BLaER1 treated with 17β-estradiol and CSF1 and Interleukin-3, amounts not matched to agents 10 nM and 100 nM (cell line): ENCODE measurements around the gene ACOT6.
"Not testable (repeated sequence)": the region's sequence is repeated elsewhere in the genome, so short reads cannot be mapped to it uniquely, and the experiment has no call there.

Experiments
- H3K27ac ChIP-seq, 11 experiments: shearing (Covaris generic); formaldehyde crosslinking; 2 replicates each; pipeline ENCODE4 v1.8.1; 2022
- H3K27me3 ChIP-seq, 11 experiments: shearing (Covaris generic); formaldehyde crosslinking; 2 replicates each; pipeline ENCODE4 v1.8.1; 2022
- H3K36me3 ChIP-seq, 11 experiments: shearing (Covaris generic); formaldehyde crosslinking; 2 replicates each; pipeline ENCODE4 v1.8.1; 2022
- H3K4me1 ChIP-seq, 10 experiments: shearing (Covaris generic); formaldehyde crosslinking; 2 replicates each; pipeline ENCODE4 v1.8.1; 2022
- H3K4me2 ChIP-seq, 11 experiments: shearing (Covaris generic); formaldehyde crosslinking; 2 replicates each; pipeline ENCODE4 v1.8.1; 2022
- H3K4me3 ChIP-seq, 10 experiments: shearing (Covaris generic); formaldehyde crosslinking; 2 replicates each; pipeline ENCODE4 v1.8.1; 2022
- H3K9ac ChIP-seq, 11 experiments: shearing (Covaris generic); formaldehyde crosslinking; 2 replicates each; pipeline ENCODE4 v1.8.1; 2022
- H3K9me3 ChIP-seq, 11 experiments: shearing (Covaris generic); formaldehyde crosslinking; replicated peaks in 1 of 11; 2 replicates each; pipeline ENCODE4 v1.8.1; 2022
- H4K20me1 ChIP-seq, 11 experiments: shearing (Covaris generic); formaldehyde crosslinking; 2 replicates each; pipeline ENCODE4 v1.8.1; 2022
- Cebpa-rat ChIP-seq, 11 experiments: shearing (Covaris generic); IDR thresholded peaks; 2 replicates each; pipeline ENCODE4 v1.8.1; 2022

The ACOT6 gene, protein sequence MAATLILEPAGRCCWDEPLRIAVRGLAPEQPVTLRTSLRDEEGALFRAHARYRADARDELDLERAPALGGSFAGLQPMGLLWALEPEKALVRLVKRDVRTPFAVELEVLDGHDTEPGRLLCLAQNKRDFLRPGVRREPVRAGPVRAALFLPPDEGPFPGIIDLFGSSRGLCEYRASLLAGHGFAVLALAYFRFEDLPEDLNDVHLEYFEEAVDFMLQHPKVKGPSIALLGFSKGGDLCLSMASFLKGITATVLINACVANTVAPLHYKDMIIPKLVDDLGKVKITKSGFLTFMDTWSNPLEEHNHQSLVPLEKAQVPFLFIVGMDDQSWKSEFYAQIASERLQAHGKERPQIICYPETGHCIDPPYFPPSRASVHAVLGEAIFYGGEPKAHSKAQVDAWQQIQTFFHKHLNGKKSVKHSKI

DNA sequence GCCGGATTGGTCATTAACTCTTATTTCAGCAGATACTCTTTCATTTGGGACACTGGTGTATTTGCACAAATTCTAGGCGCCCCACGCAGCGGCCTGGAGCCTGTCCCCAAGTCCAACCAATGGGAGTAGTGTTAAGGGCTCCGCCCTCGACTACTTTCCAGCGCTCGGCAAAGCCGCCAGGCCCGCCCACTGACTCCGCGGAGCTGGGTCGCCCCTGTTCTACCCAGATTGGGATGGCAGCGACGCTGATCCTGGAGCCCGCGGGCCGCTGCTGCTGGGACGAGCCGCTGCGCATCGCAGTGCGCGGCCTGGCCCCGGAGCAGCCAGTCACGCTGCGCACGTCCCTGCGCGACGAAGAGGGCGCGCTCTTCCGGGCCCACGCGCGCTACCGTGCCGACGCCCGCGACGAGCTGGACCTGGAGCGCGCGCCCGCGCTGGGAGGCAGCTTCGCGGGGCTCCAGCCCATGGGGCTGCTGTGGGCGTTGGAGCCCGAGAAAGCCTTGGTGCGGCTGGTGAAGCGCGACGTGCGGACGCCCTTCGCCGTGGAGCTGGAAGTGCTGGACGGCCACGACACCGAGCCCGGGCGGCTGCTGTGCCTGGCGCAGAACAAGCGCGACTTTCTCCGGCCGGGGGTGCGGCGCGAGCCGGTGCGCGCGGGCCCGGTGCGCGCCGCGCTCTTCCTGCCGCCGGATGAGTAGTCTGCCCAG lies at the start of gene ACOT6:
TSS of gene ACOT6 (plus strand) at position 179 of the 707 bp plus-strand sequence. CDS start at position 234, 55 bp downstream.
- Histone ChIP-seq H3K9ac (peak within 1 kb of the TSS; percentile 41 to 76 (median 65); a peak in 20 of 22 replicates), H3K27ac (peak within 1 kb of the TSS in 4 of 11 experiments; percentile 2 to 40 (median 12); a peak in 3 of 22 replicates)
- no peak for TF ChIP-seq Cebpa-rat (IDR thresholded peaks at IDR 0.05)

DNA sequence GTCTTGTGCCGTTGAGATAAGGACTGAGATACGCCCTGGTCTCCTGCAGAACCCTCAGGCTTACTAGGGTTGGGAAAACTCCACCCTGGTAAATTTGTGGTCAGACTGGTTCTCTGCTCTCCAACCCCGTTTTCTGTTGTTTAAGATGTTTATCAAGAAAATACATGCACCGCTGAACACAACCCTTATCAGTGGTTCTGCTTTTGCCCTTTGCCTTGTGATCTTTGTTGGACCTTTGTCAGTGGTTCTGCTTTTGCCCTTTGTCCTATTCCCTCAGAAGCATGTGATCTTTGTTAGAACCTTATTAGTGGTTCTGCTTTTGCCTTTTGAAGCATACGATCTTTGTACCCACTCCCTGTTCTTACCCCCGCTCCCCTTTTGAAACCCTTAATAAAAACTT lies 49.6 kb upstream of the ACOT6 start:
- not testable (repeated sequence) for H3K36me3 ChIP-seq, H3K4me1 ChIP-seq, H4K20me1 ChIP-seq, H3K9ac ChIP-seq, H3K27ac ChIP-seq, H3K4me3 ChIP-seq, H3K4me2 ChIP-seq, H3K27me3 ChIP-seq
- peaks cover 23 to 39% (median 31%) of the 10 kb centered on the region in 11 experiments for H3K9me3 ChIP-seq

More for the DNA sequence above, at the start of gene ACOT6:
- H3K4me2 ChIP-seq, result peak within 1 kb of the TSS; percentile 71 to 94 (median 84)
- no peaks in the 10 kb centered on the region for H4K20me1 ChIP-seq
- peaks cover 27 to 41% (median 36%) of the 10 kb centered on the region in 11 experiments for H3K27me3 ChIP-seq
- H3K36me3 ChIP-seq, result no peaks in the 10 kb centered on the region
- peaks cover 0 to 18% (median 6%) of the 10 kb centered on the region in 10 experiments; a peak in 10 of 20 replicates for H3K4me1 ChIP-seq
- peak within 1 kb of the TSS; percentile 57 to 77 (median 66) for H3K4me3 ChIP-seq
- peaks cover 0 to 9% (median 6%) of the 10 kb centered on the region in 11 experiments; a peak in 10 of 22 replicates for H3K9me3 ChIP-seq

DNA sequence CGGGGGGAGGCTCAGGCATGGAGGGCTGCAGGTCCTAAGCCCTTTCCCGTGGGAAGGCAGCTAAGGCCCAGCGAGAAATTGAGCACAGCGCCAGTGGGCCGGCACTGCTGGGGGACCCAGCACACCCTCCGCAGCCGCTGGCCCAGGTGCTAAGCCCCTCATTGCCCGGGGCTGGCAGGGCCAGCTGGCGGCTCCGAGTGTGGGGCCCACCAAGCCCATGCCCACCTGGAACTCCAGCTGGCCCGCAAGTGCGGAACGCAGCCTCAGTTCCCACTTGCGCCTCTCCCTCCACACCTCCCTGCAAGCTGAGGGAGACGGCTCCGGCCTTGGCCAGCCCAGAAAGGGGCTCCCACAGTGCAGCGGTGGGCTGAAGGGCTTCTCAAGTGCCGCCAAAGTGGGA lies 45.9 kb upstream of the ACOT6 start:
- Histone ChIP-seq H3K4me1 (peaks cover 0 to 21% (median 9%) of the 10 kb centered on the region in 10 experiments; a peak in 15 of 20 replicates), H3K27me3 (peaks cover 24 to 36% (median 33%) of the 10 kb centered on the region in 11 experiments), H3K9me3 (peaks cover 21 to 40% (median 30%) of the 10 kb centered on the region in 11 experiments)
- H3K27ac ChIP-seq, H3K4me2 ChIP-seq, H3K4me3 ChIP-seq, H4K20me1 ChIP-seq, H3K9ac ChIP-seq, H3K36me3 ChIP-seq: not testable (repeated sequence)

DNA sequence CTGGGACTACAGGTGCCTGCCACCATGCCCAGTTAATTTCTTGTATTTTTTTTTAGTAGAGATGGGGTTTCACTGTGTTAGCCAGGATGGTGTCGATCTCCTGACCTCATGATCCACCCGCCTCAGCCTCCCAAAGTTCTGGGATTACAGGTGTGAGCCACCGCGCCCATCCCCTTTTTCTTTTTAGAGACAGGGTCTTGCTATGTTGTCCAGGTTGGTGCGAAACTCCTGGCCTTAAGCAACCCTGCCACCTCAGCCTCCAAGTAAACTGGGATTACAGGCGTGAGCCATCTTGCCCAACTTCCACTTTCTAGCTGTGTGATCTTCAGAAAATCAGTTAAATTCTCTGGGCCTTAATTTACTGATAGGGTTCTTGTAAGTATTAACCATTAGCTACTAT lies 45.4 kb upstream of the ACOT6 start:
- not testable (repeated sequence) for H3K27ac ChIP-seq, H3K4me3 ChIP-seq, H3K9ac ChIP-seq, H3K4me2 ChIP-seq, H3K36me3 ChIP-seq, H4K20me1 ChIP-seq
- peaks cover 16 to 35% (median 25%) of the 10 kb centered on the region in 11 experiments for H3K9me3 ChIP-seq
- peaks cover 24 to 36% (median 33%) of the 10 kb centered on the region in 11 experiments for H3K27me3 ChIP-seq
- peaks cover 0 to 21% (median 9%) of the 10 kb centered on the region in 10 experiments; a peak in 15 of 20 replicates for H3K4me1 ChIP-seq

DNA sequence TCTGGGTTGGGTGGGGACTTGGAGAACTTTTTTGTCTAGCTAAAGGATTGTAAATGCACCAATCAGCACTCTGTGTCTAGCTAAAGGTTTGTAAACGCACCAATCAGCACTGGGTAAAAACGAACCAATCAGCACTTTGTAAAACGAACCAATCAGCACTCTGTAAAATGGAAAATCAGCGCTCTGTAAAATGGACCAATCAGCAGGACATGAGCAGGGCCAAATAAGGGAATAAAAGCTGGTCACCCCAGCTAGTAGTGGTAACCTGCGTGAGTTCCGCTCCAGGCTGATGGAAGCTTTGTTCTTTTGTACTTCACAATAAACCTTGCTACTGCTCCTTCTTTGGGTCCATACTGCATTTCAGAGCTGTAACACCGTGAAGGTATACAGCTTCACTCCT lies 45.0 kb upstream of the ACOT6 start:
- H3K36me3 ChIP-seq, result no peaks in the 10 kb centered on the region
- peaks cover 0 to 21% (median 9%) of the 10 kb centered on the region in 10 experiments; a peak in 15 of 20 replicates for H3K4me1 ChIP-seq
- no peak for TF ChIP-seq Cebpa-rat (IDR thresholded peaks at IDR 0.05)
- H3K9me3 ChIP-seq, result peaks cover 12 to 30% (median 21%) of the 10 kb centered on the region in 11 experiments
- H4K20me1 ChIP-seq, result no peaks in the 10 kb centered on the region
- H3K27me3 ChIP-seq, result peaks cover 24 to 36% (median 33%) of the 10 kb centered on the region in 11 experiments
- H3K4me3 ChIP-seq, result no peak overlapping the region
- no peak overlapping the region for H3K9ac ChIP-seq
- H3K4me2 ChIP-seq, result 0 out of 22 replicates have a peak overlapping the region, but pooled peaks of 1 of the 11 experiments have one; percentile 81
- H3K27ac ChIP-seq, result no peak overlapping the region

DNA sequence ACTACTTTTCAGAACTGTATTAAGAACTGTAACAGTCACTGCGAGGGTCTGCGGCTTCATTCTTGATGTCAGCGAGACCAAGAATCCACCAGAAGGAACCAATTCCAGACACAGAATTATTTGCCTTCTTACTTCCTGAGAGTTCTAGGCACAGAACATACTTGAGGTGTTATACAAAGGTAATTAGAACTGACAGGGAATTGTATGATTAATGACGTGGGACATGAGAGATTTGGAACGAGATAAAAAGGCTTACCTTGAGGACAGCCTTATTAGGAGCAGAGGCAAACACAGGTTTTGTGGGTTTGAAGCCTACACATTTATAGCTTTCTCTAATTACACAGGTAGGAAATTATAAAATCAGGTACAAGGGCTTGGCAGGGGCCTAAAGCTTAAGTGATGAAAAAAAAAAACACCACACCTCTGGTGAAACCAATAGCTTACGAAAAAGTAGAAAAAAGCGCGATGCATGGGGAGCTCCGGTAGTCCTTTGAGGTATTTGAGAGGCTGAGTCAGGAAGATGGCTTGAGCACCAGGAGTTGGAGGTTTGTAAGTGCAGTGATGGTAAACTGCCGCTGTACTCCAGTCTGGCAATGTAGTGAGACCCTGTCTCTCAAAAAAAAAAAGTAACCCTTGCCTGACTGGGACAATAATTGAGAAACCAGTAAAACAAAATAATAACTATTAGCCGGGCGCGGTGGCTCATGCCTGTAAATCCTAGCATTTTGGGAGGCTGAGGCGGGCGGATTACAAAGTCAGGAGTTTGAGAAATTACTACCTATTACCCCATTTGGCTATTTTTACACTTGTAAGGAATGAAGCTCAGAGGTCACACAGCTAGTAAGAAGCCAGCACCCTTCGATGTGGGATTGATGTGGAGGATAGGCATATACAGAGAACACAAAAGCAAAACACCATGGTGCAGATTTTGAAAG lies 44.1 kb upstream of the ACOT6 start:
- Histone ChIP-seq H4K20me1 (no peaks in the 10 kb centered on the region), H3K4me2 (peak overlapping the region; percentile 56 to 81 (median 69); a peak in 21 of 22 replicates), H3K4me1 (peaks cover 0 to 21% (median 9%) of the 10 kb centered on the region in 10 experiments; a peak in 15 of 20 replicates), H3K9me3 (peaks cover 3 to 22% (median 12%) of the 10 kb centered on the region in 11 experiments; a peak in 21 of 22 replicates), H3K36me3 (no peaks in the 10 kb centered on the region), H3K27me3 (peaks cover 24 to 36% (median 33%) of the 10 kb centered on the region in 11 experiments), H3K4me3 (peak overlapping the region in 9 of 10 experiments; percentile 49 to 68 (median 58); a peak in 16 of 20 replicates), H3K27ac (peak overlapping the region in 9 of 11 experiments; percentile 67 to 80 (median 77); a peak in 14 of 22 replicates), H3K9ac (peak overlapping the region; percentile 68 to 81 (median 79); a peak in 19 of 22 replicates)
- no peak for TF ChIP-seq Cebpa-rat (IDR thresholded peaks at IDR 0.05)

DNA sequence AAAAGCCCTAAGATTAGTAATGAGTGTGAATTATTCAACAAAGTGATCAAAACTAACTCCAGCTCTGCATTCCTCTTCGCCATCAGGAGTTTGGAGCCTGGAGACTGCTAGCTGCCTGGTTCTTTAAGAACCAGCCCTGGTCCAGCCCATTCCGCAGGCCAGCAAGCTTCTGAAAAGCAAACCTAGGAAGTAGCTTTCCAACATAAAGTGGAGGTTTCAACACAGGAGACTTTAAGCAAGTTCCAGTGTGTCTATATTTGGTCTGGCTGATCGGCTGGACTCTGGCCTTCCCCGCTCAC lies 43.5 kb upstream of the ACOT6 start:
- Histone ChIP-seq H3K4me1 (peaks cover 0 to 21% (median 9%) of the 10 kb centered on the region in 10 experiments; a peak in 15 of 20 replicates), H3K27ac (peak overlapping the region; percentile 67 to 80 (median 76); a peak in 21 of 22 replicates), H3K4me2 (peak overlapping the region; percentile 56 to 81 (median 69)), H3K9me3 (peaks cover 0 to 16% (median 7%) of the 10 kb centered on the region in 11 experiments; a peak in 15 of 22 replicates), H3K9ac (peak overlapping the region; percentile 68 to 81 (median 79)), H3K4me3 (peak overlapping the region; percentile 49 to 68 (median 58)), H3K27me3 (peaks cover 24 to 36% (median 33%) of the 10 kb centered on the region in 11 experiments)
- H3K36me3 ChIP-seq, H4K20me1 ChIP-seq: not testable (repeated sequence)

DNA sequence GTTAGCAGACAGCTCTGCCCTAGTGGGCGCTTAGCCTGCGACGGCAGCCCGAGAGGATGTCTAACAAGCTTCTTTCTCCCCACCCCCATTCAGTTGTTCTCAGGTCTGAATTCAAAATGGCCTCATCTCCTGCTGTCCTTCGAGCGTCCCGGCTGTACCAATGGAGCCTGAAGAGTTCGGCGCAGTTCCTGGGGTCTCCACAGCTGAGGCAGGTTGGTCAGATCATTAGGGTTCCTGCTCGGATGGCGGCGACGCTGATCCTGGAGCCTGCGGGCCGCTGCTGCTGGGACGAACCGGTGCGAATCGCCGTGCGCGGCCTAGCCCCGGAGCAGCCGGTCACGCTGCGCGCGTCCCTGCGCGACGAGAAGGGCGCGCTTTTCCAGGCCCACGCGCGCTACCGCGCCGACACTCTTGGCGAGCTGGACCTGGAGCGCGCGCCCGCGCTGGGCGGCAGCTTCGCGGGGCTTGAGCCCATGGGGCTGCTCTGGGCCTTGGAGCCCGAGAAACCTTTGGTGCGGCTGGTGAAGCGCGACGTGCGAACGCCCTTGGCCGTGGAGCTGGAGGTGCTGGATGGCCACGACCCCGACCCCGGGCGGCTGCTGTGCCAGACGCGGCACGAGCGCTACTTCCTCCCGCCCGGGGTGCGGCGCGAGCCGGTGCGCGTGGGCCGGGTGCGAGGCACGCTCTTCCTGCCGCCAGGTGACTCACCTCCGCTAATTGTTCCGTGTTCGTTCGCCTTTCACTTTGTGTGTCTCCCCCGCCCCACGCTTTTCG lies 42.9 kb upstream of the ACOT6 start, which contains the start of gene ACOT2:
TSS of gene ACOT2 (plus strand) at position 29 of the 774 bp plus-strand sequence. CDS start at position 57, 28 bp downstream.
- Histone ChIP-seq H3K9ac (peak within 1 kb of the TSS; percentile 68 to 81 (median 79)), H3K27ac (peak within 1 kb of the TSS; percentile 67 to 80 (median 76)), H3K4me3 (peak within 1 kb of the TSS; percentile 49 to 68 (median 58)), H3K27me3 (peaks cover 24 to 36% (median 33%) of the 10 kb centered on the region in 11 experiments), H3K4me2 (peak within 1 kb of the TSS; percentile 56 to 81 (median 69)), H3K9me3 (peaks cover 0 to 14% (median 7%) of the 10 kb centered on the region in 11 experiments; a peak in 9 of 22 replicates), H3K4me1 (peaks cover 0 to 21% (median 9%) of the 10 kb centered on the region in 10 experiments; a peak in 15 of 20 replicates)
- not testable (repeated sequence) for H4K20me1 ChIP-seq, H3K36me3 ChIP-seq

DNA sequence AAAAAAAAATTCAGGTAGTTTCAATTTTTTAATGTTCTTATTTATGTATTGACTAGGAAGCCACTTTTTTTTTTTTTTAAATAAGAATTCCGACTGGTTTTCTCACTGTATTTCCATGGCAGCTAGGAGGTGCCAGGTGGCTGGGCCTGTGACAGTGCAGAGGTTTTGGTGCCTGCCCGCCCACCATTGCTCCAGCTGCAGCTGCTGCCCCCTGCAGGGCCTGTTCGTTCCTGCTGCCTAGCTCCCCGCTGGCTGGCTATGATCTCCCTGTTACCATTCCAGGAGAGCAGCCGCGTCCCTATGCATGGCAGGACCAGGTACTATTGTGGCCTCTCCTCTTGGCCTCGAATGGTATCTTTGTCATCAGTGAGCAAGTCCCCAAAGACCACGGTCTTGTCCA lies 41.4 kb upstream of the ACOT6 start:
- Histone ChIP-seq H3K4me1 (peaks cover 0 to 21% (median 9%) of the 10 kb centered on the region in 10 experiments; a peak in 15 of 20 replicates), H3K27me3 (peaks cover 24 to 36% (median 33%) of the 10 kb centered on the region in 11 experiments), H3K9me3 (peaks cover 0 to 14% (median 7%) of the 10 kb centered on the region in 11 experiments; a peak in 9 of 22 replicates)
- not testable (repeated sequence) for H3K4me3 ChIP-seq, H3K4me2 ChIP-seq, H3K27ac ChIP-seq, H4K20me1 ChIP-seq, H3K36me3 ChIP-seq, H3K9ac ChIP-seq

DNA sequence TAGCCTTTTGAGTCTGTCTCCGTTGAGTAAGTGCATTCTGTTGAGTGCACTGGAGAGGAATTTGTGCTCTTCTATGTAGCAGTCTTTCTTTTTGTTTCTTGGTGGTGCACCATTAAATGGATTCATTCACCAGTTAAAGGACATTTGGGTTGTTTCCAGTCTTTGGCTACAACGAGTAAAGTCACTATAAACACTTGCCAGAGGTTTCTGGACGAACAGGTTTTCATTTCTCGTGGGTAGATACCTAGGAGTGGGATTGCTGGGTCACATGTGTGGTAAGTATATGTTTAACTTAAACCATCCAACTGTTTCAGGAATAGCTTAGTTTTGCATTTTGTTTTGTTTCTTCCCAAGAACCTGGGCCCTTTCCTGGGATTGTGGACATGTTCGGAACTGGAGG lies 39.3 kb upstream of the ACOT6 start:
- not testable (repeated sequence) for H3K9me3 ChIP-seq, H3K27ac ChIP-seq, H4K20me1 ChIP-seq, H3K36me3 ChIP-seq, H3K4me2 ChIP-seq, H3K4me3 ChIP-seq, H3K9ac ChIP-seq
- peaks cover 24 to 27% (median 26%) of the 10 kb centered on the region in 11 experiments for H3K27me3 ChIP-seq
- H3K4me1 ChIP-seq, result peaks cover 0 to 21% (median 9%) of the 10 kb centered on the region in 10 experiments; a peak in 15 of 20 replicates

DNA sequence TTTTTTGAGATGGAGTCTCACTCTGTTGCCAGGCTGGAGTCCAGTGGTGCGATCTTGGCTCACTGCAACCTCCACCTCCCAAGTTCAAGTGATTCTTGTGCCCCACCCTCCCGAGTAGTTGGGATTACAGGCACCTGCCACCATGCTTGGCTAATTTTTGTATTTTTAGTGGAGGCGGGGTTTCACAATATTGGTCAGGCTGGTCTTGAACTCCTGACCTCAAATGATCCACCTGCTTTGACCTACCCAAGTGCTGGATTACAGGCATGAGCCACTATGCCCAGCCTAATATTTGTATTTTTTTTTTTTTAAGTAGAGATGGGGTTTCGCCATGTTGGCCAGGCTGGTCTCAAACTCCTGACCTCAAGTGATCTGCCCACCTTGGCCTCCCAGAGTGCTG lies 38.6 kb upstream of the ACOT6 start:
- H3K36me3 ChIP-seq, H4K20me1 ChIP-seq, H3K9ac ChIP-seq, H3K27ac ChIP-seq, H3K4me3 ChIP-seq, H3K4me2 ChIP-seq, H3K9me3 ChIP-seq: not testable (repeated sequence)
- H3K4me1 ChIP-seq, result peaks cover 0 to 16% (median 6%) of the 10 kb centered on the region in 10 experiments; a peak in 9 of 20 replicates
- H3K27me3 ChIP-seq, result peaks cover 17 to 20% (median 19%) of the 10 kb centered on the region in 11 experiments
